Measurements from ENCODE around the gene LHFPL3.

DNA sequence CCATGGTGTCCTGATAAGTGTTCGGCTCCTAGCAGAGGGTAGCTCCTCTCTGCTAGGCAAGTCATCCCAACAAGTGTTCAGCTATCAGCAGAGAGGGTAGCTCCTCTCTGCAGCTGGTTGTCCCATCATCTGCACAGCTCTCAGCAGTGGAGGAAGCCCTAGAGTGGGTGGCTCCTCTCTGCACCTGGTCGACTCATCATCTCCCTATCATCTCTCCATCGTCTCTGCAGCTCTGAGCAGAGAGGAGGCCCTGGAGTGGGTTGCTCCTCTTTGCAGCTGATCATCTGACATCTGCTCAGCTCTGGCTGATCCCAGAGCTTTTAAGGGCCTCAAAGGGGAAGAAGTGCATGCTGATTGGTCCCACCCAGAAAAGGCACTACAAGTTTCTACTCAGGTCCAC is 485.7 kb downstream of the LHFPL3 start:
- TF ChIP-seq, protein P1, sequence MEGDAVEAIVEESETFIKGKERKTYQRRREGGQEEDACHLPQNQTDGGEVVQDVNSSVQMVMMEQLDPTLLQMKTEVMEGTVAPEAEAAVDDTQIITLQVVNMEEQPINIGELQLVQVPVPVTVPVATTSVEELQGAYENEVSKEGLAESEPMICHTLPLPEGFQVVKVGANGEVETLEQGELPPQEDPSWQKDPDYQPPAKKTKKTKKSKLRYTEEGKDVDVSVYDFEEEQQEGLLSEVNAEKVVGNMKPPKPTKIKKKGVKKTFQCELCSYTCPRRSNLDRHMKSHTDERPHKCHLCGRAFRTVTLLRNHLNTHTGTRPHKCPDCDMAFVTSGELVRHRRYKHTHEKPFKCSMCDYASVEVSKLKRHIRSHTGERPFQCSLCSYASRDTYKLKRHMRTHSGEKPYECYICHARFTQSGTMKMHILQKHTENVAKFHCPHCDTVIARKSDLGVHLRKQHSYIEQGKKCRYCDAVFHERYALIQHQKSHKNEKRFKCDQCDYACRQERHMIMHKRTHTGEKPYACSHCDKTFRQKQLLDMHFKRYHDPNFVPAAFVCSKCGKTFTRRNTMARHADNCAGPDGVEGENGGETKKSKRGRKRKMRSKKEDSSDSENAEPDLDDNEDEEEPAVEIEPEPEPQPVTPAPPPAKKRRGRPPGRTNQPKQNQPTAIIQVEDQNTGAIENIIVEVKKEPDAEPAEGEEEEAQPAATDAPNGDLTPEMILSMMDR (conservative IDR thresholded peaks at IDR 0.05), result no peak
- no peak for TF ChIP-seq ZFX (IDR thresholded peaks at IDR 0.05)

All from C4-2B (cell line).